ENCODE measurements around the gene TBL1X. TPM values are rescaled to one million over a fixed set of nuclear protein-coding genes. Genes with fewer than 3 reads are reported as not detected.

The TBL1X gene
- total and polyA plus RNA-seq, 12 donors, result 5.0 to 256 (median 28.1) TPM

GRCh38 chrX:9688833-9689232 lies 224.0 kb downstream of the TBL1X start:
- intact Hi-C loops (cut with DNase I), result no loop called here
- no peak for DNase-seq
- Histone ChIP-seq H3K9me3 (replicated peaks in 1 of 3) (no peaks in the 10 kb centered on the region), H3K27ac (no peak overlapping the region), H3K4me1 (replicated peaks in 1 of 2) (no peaks in the 10 kb centered on the region), H3K4me3 (no peak overlapping the region), H3K27me3 (no peaks in the 10 kb centered on the region), H3K36me3 (replicated peaks in 1 of 2) (peaks cover 0 to 13% of the 10 kb centered on the region in 2 donors)
- TF ChIP-seq CTCF (IDR thresholded peaks at IDR 0.05), result no peak
- no peak for TF ChIP-seq POLR2A (IDR thresholded peaks at IDR 0.05)
- 94 to 97% (median 96%) methylated on average over 18 to 24 of the region's 24 CpGs for WGBS, 4 donors

- Histone ChIP-seq H3K27ac (no peak overlapping the region), H3K9me3 (replicated peaks in 1 of 3) (no peaks in the 10 kb centered on the region), H3K27me3 (no peaks in the 10 kb centered on the region), H3K36me3 (replicated peaks in 1 of 2) (peaks cover 0 to 13% of the 10 kb centered on the region in 2 donors), H3K4me1 (replicated peaks in 1 of 2) (no peaks in the 10 kb centered on the region), H3K4me3 (no peak overlapping the region)
- intact Hi-C loops (cut with DNase I), result no loop called here
- no peak for TF ChIP-seq CTCF (IDR thresholded peaks at IDR 0.05)
- 86 to 100% (median 96%) methylated on average over 3 to 5 of the region's 5 CpGs for WGBS, 4 donors
- DNase-seq, result no peak
These were observed 225.2 kb downstream of the TBL1X start for GRCh38 chrX:9690046-9690445.

GRCh38 chrX:9693307-9694001 lies 228.6 kb downstream of the TBL1X start:
- DNase-seq, result no peak
- Histone ChIP-seq H3K9me3 (replicated peaks in 1 of 3) (no peaks in the 10 kb centered on the region), H3K36me3 (replicated peaks in 1 of 2) (peaks cover 0 to 12% of the 10 kb centered on the region in 2 donors), H3K4me1 (replicated peaks in 1 of 2) (peaks cover 0 to 7% of the 10 kb centered on the region in 2 donors), H3K4me3 (no peak overlapping the region), H3K27me3 (no peaks in the 10 kb centered on the region), H3K27ac (no peak overlapping the region)
- TF ChIP-seq POLR2A (IDR thresholded peaks at IDR 0.05) (no peak), CTCF (IDR thresholded peaks at IDR 0.05) (no peak)
- 86 to 92% (median 90%) methylated on average over 9 to 12 of the region's 12 CpGs for WGBS, 4 donors
- intact Hi-C loops (cut with DNase I), result no loop called here

GRCh38 chrX:9698576-9698975 lies 233.7 kb downstream of the TBL1X start:
- Histone ChIP-seq H3K27ac (no peak overlapping the region), H3K27me3 (no peaks in the 10 kb centered on the region), H3K36me3 (replicated peaks in 1 of 2) (no peaks in the 10 kb centered on the region), H3K9me3 (replicated peaks in 1 of 3) (no peaks in the 10 kb centered on the region), H3K4me1 (replicated peaks in 1 of 2) (peaks cover 0 to 7% of the 10 kb centered on the region in 2 donors), H3K4me3 (no peak overlapping the region)
- DNase-seq, result no peak
- no peak for TF ChIP-seq CTCF (IDR thresholded peaks at IDR 0.05)
- 89 to 97% (median 91%) methylated on average over 7 to 12 of the region's 12 CpGs; no CpG with 5 or more reads in 1 of the 4 donors for WGBS, 4 donors
- intact Hi-C loops (cut with DNase I), result no loop called here

All from adrenal gland (tissue), 12 donors.